Occipital lobe (tissue), 2 donors: ENCODE data around the gene NCOA7. TPM values are rescaled to one million over a fixed set of nuclear protein-coding genes. Genes with fewer than 3 reads are reported as not detected.
"Not testable (repeated sequence)": the region's sequence is repeated elsewhere in the genome, so short reads cannot be mapped to it uniquely, and the experiment has no call there.

ENCODE experiments used
- DNase-seq: peaks from one replicate; lab custom pipeline; 2025; lab: John Stamatoyannopoulos, UW
- total RNA-seq: library from RNA; depleted of rRNA; stranded (reverse); fragments of >200 nt; gene quantifications from one replicate; pipeline ENCODE4 v1.2.3, GENCODE V29; 2014

NCOA7 gene
- total RNA-seq, 1 donor from 2014 or later: 33.5 TPM

DNA sequence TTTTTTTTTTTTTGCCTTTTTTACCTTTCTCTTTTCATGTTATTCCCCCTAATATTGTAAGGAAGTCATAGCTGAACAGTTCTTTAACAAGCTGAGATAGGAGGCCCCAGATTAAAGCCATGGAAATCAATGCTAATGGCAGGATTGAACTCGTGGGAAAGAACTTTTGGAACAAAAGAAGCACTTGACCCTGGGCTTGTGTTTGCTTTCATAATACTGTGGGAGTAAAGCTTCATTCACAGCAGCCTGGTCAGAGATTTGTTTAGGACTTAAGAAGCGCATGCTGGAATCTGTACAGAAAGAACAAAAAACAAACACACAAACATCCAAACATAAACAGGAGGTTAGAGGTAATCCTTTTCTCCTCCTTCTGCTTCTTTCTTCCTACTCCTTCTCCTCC is 36.2 kb upstream of the NCOA7 start:
- DNase-seq: no peak

DNA sequence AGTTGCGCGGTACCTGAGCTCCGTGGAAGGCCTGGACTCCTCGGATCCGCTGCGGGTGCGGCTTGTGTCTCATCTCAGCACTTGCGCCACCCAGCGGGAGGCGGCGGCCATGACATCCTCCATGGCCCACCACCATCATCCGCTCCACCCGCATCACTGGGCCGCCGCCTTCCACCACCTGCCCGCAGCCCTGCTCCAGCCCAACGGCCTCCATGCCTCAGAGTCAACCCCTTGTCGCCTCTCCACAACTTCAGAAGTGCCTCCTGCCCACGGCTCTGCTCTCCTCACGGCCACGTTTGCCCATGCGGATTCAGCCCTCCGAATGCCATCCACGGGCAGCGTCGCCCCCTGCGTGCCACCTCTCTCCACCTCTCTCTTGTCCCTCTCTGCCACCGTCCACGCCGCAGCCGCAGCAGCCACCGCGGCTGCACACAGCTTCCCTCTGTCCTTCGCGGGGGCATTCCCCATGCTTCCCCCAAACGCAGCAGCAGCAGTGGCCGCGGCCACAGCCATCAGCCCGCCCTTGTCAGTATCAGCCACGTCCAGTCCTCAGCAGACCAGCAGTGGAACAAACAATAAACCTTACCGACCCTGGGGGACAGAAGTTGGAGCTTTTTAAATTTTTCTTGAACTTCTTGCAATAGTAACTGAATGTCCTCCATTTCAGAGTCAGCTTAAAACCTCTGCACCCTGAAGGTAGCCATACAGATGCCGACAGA is 31.4 kb upstream of the NCOA7 start:
- DNase-seq: no peak

DNA sequence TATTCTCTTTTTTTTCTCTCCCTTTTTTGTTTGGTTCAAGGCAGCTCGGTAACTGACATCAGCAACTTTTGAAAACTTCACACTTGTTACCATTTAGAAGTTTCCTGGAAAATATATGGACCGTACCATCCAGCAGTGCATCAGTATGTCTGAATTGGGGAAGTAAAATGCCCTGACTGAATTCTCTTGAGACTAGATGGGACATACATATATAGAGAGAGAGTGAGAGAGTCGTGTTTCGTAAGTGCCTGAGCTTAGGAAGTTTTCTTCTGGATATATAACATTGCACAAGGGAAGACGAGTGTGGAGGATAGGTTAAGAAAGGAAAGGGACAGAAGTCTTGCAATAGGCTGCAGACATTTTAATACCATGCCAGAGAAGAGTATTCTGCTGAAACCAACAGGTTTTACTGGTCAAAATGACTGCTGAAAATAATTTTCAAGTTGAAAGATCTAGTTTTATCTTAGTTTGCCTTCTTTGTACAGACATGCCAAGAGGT is 30.8 kb upstream of the NCOA7 start:
- no peak for DNase-seq

DNA sequence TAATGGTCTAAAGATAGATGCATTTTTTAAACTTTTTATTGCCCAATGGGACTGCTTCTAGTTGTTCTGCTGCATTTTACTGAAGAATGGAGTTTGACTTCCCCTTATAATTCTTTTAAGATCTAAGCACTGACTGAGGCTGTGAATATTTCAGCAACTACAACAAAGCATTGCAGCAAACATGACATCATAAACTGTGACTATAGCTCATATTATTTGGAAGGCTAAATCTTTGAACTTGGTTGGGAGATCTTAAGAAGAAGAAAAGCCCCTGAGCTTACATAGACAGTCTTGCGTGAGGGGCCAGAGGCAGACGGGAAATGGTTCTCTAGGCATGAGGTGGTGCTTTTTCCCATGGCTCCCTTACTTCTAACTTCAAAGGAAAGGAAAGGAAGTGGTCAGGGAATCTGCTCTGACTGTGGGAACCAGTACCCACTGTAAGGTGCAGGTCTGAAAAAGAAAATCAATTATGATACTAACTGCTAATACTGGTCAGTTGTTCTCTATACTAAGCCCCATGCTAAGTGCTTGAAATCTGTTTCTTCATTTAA is 26.6 kb upstream of the NCOA7 start:
- DNase-seq: no peak

DNA sequence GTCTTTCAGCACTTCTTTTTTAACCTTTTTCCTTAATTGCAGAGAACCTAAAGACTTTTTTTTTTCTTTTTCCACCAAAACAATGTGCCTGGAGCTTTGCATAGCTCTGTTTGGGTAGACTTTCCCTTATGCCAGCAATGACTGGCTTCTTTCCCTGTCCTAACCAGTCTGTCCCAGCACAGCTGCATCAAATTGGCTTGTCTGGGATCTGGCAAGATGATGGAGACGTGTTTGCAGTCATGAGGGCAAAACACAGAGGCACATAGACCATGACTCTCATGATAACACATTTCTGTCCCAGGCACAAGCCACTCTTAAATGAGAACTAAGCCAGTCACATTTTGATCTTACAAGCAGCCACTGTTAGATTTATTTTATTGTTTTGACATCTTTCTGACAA is 24.8 kb upstream of the NCOA7 start:
- DNase-seq: no peak

DNA sequence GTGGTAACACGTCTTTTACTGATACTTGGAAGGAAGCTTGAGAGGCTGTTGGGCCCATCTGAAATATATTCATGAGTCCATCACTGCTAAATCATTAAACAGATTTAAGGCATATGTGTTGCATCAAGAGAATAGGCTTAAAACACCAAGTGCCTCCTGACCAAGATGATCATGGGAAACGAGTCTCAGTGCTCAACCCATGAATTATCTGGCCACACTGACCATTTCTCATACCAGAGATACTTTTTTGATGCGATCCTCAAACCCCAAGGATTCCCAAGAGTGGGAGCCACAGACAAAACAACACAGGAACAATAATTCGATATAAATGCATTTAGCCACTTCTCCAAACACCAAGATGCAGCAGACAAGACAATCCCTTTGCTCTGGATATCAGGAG is 24.1 kb upstream of the NCOA7 start:
- no peak for DNase-seq

DNA sequence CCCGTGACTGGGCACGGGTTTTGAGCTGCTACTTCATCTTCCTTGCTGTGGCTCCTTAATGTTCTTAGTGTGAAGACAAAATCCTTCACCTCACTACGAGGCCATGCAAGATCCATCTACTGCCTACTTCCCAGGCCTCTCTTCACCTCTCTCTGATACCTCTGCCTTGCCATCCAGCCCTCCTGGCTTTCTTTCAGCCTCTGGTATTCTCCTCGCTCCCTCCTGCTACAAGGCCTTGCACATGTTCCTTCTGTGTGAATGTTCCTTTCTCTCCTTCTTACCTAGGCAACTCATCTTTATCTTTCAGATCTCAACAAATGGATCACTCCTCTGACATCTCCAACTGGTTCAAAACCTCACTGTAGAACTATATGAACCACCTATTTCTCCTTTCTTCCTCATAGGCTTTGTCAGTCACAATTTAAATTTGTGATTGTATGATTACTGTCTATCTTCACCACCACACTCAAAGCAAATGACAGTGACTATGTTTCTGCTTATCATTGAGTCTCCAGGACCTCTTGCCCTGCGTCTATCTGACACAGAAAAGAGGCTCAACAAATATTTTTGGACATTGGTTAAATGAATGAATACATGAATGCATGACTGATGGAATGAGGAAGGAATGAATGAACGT is 21.5 kb upstream of the NCOA7 start:
- no peak for DNase-seq

DNA sequence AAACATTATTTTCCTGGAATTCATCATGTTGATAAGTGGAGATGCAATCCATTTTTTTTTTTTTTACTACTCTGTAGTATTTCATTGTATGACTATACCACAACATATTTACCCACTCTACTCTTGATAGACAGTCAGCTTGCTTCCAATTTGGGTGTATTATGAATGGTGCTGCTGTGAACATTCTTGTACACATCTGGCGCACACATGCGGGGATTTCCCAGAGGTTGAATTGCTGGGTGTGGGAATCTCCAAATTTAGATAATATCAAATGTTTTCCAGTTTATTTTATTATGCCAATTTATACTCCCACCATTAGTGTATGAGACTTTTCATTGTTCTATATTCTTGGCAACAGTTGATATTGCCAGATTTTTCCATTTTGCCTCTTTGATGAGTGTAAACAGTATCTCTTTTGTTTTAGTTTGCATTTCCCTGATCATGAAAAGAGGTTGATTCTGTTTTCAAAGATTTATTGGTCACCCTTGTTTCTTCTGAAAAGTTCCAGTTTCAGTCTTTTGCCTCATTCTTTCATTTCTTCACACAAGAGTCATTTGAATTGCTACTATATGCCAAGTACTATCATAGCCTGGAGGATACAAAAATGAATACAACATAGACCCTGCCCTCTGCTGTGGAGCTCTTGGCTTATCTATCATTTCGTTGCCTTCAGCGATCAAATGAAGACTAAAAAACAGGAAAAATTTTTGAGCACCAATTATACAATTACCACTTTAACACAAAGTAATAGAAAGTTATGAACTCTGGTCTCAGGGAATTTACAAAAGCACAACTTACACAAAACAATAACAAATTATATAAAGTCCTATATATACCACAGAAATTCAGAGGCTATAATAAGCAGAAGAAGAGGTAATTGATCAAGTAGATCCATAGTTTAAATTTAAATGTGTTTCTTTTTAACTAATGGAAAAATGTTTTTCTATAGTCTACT is 17.1 kb upstream of the NCOA7 start:
- no peak for DNase-seq

DNA sequence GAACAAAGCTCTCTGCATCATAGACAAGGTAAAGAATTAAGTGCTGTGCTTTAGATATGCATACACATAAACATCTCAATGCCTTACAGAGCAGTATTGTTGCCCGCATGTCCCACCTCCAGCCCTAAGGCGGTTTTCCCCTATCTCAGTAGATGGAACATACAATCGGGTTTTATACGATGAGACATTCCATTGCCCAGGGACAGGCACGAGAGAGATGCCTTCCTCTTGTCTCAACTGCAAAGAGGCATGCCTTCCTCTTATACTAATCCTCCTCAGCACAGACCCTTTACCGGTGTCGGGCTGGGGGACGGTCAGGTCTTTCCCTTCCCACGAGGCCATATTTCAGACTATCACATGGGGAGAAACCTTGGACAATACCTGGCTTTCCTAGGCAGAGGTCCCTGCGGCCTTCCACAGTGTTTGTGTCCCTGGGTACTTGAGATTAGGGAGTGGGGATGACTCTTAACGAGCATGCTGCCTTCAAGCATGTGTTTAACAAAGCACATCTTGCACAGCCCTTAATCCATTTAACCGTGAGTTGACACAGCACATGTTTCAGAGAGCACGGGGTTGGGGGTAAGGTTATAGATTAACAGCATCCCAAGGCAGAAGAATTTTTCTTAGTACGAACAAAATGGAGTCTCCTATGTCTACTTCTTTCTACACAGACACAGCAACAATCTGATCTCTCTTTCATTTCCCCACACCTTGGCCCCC is 14.5 kb upstream of the NCOA7 start:
- DNase-seq: not testable (repeated sequence)

DNA sequence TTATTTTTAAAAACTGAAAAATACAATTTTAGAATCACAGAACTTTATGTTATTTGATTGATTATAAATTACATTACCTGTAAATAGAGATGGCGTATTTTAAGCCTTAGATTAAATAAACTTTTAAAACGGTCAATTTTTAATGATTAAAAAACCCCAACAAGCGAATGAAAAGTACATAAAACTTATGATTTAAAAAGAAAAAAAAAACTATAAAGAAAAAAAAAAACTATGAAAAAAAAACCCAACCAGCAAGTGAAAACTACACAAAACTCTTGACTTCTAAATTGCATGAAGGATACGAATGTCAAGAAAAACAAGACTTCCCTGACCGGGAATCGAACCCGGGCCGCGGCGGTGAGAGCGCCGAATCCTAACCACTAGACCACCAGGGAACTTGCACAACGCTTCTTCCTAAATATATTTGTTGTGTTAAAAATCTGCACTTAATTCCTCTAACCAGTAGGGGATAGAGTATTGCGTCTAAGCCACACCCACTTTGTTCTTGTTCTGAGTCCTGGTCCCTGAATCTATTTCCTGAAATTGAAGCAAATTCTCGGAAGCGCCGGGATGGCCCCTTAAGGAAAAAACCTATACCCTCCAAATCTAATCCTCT is 10.7 kb upstream of the NCOA7 start:
- peak; percentile 53 for DNase-seq

DNA sequence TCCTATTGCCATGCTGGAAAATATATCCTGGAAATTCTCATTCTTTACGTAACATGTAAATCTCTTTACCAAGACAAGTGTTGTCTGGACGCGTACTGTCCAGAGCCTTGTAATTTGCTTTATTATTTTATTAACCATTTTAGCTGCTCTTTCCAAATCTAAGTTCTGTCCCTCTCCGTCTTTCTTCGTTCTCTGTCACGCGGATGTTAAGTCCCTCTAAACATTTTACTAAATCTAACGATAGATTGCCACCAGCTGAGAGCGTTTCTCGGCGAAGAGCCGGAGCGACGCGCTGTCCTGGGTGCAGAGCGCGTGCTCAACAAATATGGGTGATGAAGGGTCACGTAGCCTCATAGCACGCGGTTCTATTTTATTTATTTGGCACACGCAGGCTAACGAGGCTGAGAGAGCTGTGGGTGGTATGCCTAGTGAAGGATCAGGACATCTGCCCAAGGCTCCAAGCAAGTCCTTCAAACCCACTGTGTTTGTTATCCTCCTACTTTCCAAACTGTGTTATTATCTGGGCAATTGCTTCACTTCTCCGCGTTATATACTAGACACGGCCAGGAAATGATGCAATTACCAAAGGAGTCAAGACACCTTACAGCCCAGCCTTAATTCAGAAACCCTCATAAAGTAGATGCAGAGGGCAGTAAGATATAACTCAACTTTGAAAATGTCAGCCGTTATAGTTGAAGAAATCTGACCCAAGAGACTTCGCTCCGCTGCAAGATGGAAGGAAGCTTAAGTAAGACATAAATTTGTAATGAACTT is 10.0 kb upstream of the NCOA7 start:
- peak; percentile 33 for DNase-seq

DNA sequence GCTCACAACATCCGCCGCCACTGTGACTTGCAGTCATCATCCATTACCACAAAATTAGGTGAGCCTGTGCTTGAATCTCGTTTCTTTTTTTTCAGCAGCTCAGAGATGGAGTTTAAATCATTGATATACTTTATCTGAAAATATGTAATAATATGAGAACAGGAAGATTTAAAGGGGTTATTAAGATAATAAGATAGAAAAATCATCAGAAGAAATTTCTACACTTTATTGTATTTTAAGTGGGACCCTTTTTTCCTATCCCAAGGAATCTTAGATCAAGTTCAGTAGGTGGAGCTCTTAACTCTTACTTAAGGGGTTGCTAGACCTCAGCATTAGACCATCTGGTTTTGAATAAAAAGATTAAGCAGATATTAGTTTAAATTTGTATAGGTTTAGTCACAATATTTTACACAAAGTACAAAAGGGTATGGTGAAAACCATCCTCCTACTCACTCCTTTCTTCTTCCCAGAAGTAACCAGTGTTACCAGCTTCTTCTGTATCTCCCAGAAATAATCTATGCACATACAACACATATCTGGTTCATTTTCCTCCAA is 9.4 kb upstream of the NCOA7 start:
- no peak for DNase-seq

DNA sequence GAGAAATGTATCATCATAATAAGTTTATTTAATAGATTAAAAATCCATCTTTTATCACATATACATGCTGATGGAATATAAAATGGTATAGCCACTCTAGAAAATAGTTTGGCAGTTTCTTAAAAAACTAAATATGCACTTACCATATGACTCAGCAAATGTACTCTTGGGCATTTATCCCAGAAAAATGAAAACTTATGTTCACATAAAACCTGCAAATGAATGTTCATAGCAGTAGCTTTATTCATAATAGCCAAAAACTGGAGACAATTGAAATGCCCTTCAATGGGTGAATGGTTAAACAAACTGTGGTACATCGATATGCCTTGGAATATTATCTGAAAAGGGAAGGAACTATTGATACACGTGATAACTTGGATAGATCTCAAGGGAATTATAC is 6.4 kb upstream of the NCOA7 start:
- DNase-seq: no peak

DNA sequence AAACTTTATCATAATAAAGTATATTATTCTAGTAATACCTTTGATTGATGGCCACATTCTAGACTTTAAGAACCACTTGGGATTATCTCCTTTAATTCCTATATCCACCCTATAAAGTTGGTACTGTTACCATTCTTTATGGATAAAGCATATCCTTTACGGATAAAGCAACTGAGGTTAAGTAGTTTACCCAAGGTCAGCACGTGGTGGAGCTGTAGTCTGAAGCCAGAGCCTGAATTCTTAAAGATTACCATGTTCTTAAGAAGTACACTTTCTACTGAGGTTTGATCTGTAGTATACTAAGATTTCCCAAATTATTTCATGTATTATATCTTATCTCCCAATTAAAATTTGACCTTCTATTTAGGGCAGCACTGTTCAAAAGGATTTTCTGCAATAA is 3.0 kb upstream of the NCOA7 start:
- no peak for DNase-seq

DNA sequence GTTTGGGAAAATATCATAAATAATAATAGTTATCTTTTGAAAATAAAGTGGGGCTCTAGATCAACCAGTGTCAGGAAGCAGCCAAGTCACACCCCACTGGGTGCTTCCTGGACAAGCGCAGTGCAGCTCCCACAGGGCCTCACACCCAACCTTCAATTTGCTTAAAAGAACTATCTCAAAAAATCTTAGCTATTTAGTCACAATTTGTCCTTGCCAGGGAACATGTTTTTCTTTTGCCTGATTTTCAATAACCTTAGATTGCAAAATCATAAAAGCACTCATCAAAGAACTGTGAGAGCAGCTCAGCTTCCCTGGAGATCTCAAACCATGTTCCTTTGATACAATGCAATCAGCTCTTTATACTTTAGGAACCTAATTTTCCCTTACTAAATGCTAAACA is 1.6 kb upstream of the NCOA7 start:
- no peak for DNase-seq

DNA sequence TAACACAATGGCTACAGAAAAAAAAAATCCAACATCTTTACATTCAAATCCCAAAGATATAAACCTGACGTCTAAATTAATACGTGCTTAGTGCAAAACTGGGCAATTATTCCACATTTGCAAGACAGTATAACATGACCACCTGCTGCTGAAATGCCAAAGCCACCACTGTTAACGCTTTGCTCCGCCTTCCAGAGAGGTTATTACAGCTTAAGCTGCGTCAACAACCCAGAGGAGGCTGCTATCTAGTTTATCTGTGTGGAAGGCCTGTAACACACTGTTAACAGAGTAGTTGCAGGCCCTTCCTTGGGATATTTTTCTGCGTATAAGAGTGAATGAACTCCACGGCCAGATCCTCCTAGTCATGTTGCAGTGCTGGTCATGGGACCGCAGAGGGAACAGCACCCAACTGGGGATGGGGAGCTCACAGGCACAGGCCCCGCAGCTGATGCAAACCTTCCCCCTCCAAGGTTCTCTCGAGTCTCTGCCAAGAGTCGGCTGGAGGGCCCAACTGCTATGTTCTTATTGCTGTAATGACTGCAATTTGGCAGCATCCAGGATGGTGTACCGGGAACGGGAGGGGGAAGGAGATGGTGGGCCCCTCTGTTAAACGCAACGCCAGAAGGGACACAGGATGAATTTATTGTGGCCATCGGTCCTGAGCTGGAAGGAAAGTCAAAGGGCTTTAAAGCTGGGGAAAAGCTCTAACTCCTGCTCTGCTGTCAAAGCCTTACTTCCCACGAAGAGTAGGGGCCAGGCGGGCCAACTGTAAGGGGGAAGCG is 993 bp upstream of the NCOA7 start:
- DNase-seq: peak; percentile 63

DNA sequence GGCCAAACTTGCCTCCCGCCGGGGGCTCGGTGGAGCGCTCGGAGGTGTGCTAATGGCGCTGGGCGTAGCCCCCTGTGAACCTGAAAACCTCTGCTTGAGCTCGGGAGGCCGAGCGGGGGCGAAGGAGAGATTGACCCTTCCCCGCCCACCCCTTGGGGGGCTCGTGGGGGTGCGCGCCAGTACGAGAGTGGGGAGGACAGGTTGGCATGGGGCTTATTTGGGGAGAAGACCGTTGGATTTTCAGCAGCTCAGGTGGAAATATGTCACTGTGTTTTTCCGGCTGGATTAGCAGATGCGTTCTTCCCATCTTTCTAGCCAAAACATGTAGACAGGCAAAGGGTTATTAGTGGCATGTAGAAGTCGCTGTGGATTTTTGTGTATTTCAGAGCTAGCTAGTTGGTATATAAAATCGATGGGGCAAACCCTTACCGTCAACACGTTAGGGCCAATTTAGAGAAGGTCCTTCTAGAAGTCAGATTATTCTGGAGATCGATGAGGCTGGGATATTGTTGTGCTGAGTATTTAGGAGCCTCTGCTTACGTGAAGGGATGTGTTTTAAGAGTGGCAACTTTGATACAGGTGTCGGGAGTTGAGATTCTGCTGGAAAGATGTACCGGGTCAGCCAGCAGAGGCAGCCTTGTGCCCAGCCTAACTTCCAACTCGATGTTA is 525 bp downstream of the NCOA7 start:
- DNase-seq: no peak

DNA sequence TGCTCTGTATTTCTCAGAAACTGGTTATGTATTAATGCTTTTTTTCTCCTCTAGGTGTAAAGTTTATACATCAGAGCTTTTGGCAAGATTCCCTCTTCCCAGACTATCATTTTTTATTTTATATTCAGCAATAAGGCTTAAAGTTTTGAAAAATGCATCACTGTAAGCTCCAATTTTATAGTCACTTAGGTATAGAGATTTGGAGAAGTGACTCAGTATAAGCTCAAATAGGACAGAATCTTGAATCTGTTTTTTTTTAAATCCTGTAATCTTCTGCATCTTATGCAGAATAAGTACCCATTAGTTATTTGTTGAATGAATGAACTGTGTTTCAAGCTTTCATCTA is 1.0 kb downstream of the NCOA7 start:
- no peak for DNase-seq
